ENCODE measurements around the gene LAMA4. TPM values are rescaled to one million over a fixed set of nuclear protein-coding genes. Genes with fewer than 3 reads are reported as not detected.

LAMA4 gene
- total and polyA plus RNA-seq, 2 of the 13 experiments (the other 11 are each of a cell fraction or from before 2014, with no cell fraction given): not detected

- TF ChIP-seq TFDP2 (CRISPR knock-in tag; IDR thresholded peaks at IDR 0.05) (no peak), REST (IDR thresholded peaks at IDR 0.05; ENCODE audit: borderline replicate concordance in 1 of 2, low read depth in 1 of 2, low read length in 2 of 2) (no peak), ZNF10 (CRISPR knock-in tag; IDR thresholded peaks at IDR 0.05; ENCODE audit: borderline replicate concordance, low read depth) (no peak), TBX2 (CRISPR knock-in tag; IDR thresholded peaks at IDR 0.05; ENCODE audit: borderline replicate concordance) (no peak), PHF5A (CRISPR knock-in tag; IDR thresholded peaks at IDR 0.05; ENCODE audit: low read depth, unreplicated experiment) (no peak), SSRP1 (CRISPR knock-in tag; IDR thresholded peaks at IDR 0.05) (no peak), KLF12 (CRISPR knock-in tag; IDR thresholded peaks at IDR 0.05; ENCODE audit: borderline replicate concordance) (no peak)
Measured at GRCh38 chr6:112232845-112233256, 21.5 kb downstream of the LAMA4 start (continued).

- CTCF ChIA-PET (ENCODE audit: low intra/inter-chr PET ratio, low total read pairs): no interaction called here
- no TSS peak for BruUV-seq (replicated peaks)
- Histone ChIP-seq H3K9me3 (ENCODE audit: low read length) (no peaks in the 10 kb centered on the region), H3K4me1 (ENCODE audit: insufficient read depth, low read length) (no peaks in the 10 kb centered on the region), H3K36me3 (replicated peaks in 1 of 2; ENCODE audit: control insufficient read depth in 1 of 2, insufficient read depth in 2 of 2, low read length in 2 of 2) (no peaks in the 10 kb centered on the region), H3K27me3 (ENCODE audit: control insufficient read depth in 1 of 2, insufficient read depth in 2 of 2, low read length in 2 of 2) (no peaks in the 10 kb centered on the region; a peak in 1 of 5 replicates), H2AFZ (ENCODE audit: low read length) (no peak overlapping the region), H3K4me3 (replicated peaks in 1 of 3; ENCODE audit: insufficient read depth in 1 of 3, low read depth in 2 of 3, low read length in 3 of 3) (no peak overlapping the region), H3K4me2 (ENCODE audit: low read depth, low read length) (no peak overlapping the region), H4K20me1 (ENCODE audit: insufficient read depth, low read length) (no peaks in the 10 kb centered on the region), H3K27ac (ENCODE audit: extremely low read length, insufficient read depth, low read length) (no peak overlapping the region), H3K9ac (ENCODE audit: insufficient read depth, low read depth, low read length) (no peak overlapping the region), H3K79me2 (ENCODE audit: insufficient read depth, low read length) (no peaks in the 10 kb centered on the region)
- intact Hi-C loops (cut with micrococcal nuclease; ENCODE audit: unreplicated experiment): no loop called here
- POLR2A ChIA-PET: no interaction called here
- ATAC-seq (no peak), DNase-seq (ENCODE audit: low spot score) (no peak), FAIRE-seq (no peak)
- 6% methylated on average over 2 of the region's 2 CpGs for WGBS (ENCODE audit: low lambda C conversion rate)
- in situ Hi-C loops (cut with HindIII; ENCODE audit: extremely low pct_ligation_motif_present, low pct_unique_long_range_greater_than_20kb): no loop called here
- no peak for TF ChIP-seq NR2F6 (IDR thresholded peaks at IDR 0.05)
- TF ChIP-seq NR2F6 (CRISPR knock-in tag; IDR thresholded peaks at IDR 0.05): no peak
- TF ChIP-seq THAP7 (CRISPR knock-in tag; IDR thresholded peaks at IDR 0.05): no peak
- TF ChIP-seq GATAD1 (CRISPR knock-in tag; IDR thresholded peaks at IDR 0.05): no peak
- no peak for TF ChIP-seq BRD4 (CRISPR knock-in tag; IDR thresholded peaks at IDR 0.05)
- TF ChIP-seq MIXL1 (CRISPR knock-in tag; IDR thresholded peaks at IDR 0.05): no peak
- no peak for TF ChIP-seq IKZF5 (CRISPR knock-in tag; IDR thresholded peaks at IDR 0.05)
- no peak for TF ChIP-seq AGO2 (optimal IDR thresholded peaks at IDR 0.05; ENCODE audit: low read depth, low read length)
- TF ChIP-seq SOX13 (IDR thresholded peaks at IDR 0.05): no peak
- no peak for TF ChIP-seq SOX13 (CRISPR knock-in tag; conservative IDR thresholded peaks at IDR 0.05 in 1 of 2, IDR thresholded peaks at IDR 0.05 in 1 of 2)
- TF ChIP-seq TCF12 (IDR thresholded peaks at IDR 0.05): no peak
- no peak for TF ChIP-seq TCF12 (CRISPR knock-in tag; IDR thresholded peaks at IDR 0.05)
- no peak for TF ChIP-seq ZNF329 (CRISPR knock-in tag; IDR thresholded peaks at IDR 0.05; ENCODE audit: low read depth)
Measured at GRCh38 chr6:112231594-112232060, 22.7 kb downstream of the LAMA4 start.
